Kidney (tissue), 14 donors: ENCODE measurements around the gene RAF1. TPM values are rescaled to one million over a fixed set of nuclear protein-coding genes. Genes with fewer than 3 reads are reported as not detected.

Source experiments
- DNase-seq, 5 donors: peaks; one replicate each; pipeline ENCODE4 v3.0.0-alpha.2; 2013 to 2020
- FAIRE-seq: peaks from 2 replicates; lab custom pipeline; 2012; peaks lifted over from hg19 to GRCh38; lab: Jason Lieb, UNC
- H3K27ac ChIP-seq, 2 donors: one replicate each; pipeline ENCODE4 v1.7.0; 2013; ENCODE audit warnings: low read depth in 2 of 2, low read length in 2 of 2, inconsistent platforms in 1 of 2
- H3K27me3 ChIP-seq: one replicate; pipeline ENCODE4 v1.7.1; 2013; ENCODE audit warnings: low read length, inconsistent platforms; ENCODE audit not compliant: control insufficient read depth, insufficient read depth
- H3K36me3 ChIP-seq, 3 donors: one replicate each; pipeline versions ENCODE4 v1.7.0 to v1.7.1; 2013; ENCODE audit warnings: low read length in 3 of 3, control low read depth in 1 of 3, inconsistent platforms in 1 of 3; ENCODE audit not compliant: insufficient read depth in 3 of 3, control insufficient read depth in 2 of 3
- H3K4me1 ChIP-seq, 3 donors: one replicate each; pipeline versions ENCODE4 v1.7.0 to v1.7.1; 2013; ENCODE audit warnings: low read length in 3 of 3, inconsistent platforms in 1 of 3, low read depth in 1 of 3; ENCODE audit not compliant: control insufficient read depth in 2 of 3, insufficient read depth in 2 of 3
- H3K4me3 ChIP-seq, 3 donors: one replicate each; pipeline versions ENCODE4 v1.7.0 to v1.8.1; 2013; ENCODE audit warnings: low read length in 3 of 3, control low read depth in 1 of 3, inconsistent platforms in 1 of 3
- H3K9ac ChIP-seq, 3 donors: one replicate each; pipeline versions ENCODE4 v1.7.0 to v1.7.1; 2013; ENCODE audit warnings: low read length in 3 of 3, control low read depth in 1 of 3, inconsistent platforms in 1 of 3
- H3K9me3 ChIP-seq, 3 donors: one replicate each; pipeline versions ENCODE4 v1.7.0 to v1.7.1; 2013; ENCODE audit warnings: low read length in 3 of 3, control low read depth in 1 of 3, inconsistent platforms in 1 of 3; ENCODE audit not compliant: control insufficient read depth in 2 of 3, insufficient read depth in 1 of 3
- intact Hi-C: fragments of 100-400 bp; cut with DNase I; formaldehyde crosslinking; loops from one replicate; pipeline ENCODE4 v1.11.1; 2022
- polyA plus RNA-seq: library from polyadenylated mRNA; stranded (reverse); fragments of 350-450 nt; fragmentation: Illumina TruSeq; extraction: RNeasy Lipid Tissue Mini Kit (QIAGEN cat#74804); gene quantifications from one replicate; pipeline ENCODE4 v1.2.3, GENCODE V29; 2014; ENCODE audit warnings: low read depth, low replicate concordance; ENCODE audit not compliant: insufficient read depth
- total RNA-seq: library from RNA; stranded (reverse); fragmentation: NEBNext Ultra II Directional; extraction: Animal tissue kit (Norgen Biotek cat#: 25700); gene quantifications from one replicate; pipeline ENCODE4 v1.2.1, GENCODE V29; 2021
- TF ChIP-seq, protein P1 (sequence below): IDR thresholded peaks from 3 replicates; pipeline ENCODE4 v1.5.1; 2012; ENCODE audit warnings: mild to moderate bottlenecking, moderate library complexity, borderline replicate concordance; ENCODE audit not compliant: insufficient read depth; ENCODE audit errors: extremely low read depth
- donor health status: control.
- donor health status: control.
- donor health status: control.
- donor health status: control.
- donor health status: control.
- donor health status: DM: yes; HTN: yes; CAD: no.
- donor health status: Normal renal cell carcinoma (clear cell type).

RAF1 gene
- total and polyA plus RNA-seq, 2 donors from 2014 or later = 53.0 to 79.6 TPM

DNA sequence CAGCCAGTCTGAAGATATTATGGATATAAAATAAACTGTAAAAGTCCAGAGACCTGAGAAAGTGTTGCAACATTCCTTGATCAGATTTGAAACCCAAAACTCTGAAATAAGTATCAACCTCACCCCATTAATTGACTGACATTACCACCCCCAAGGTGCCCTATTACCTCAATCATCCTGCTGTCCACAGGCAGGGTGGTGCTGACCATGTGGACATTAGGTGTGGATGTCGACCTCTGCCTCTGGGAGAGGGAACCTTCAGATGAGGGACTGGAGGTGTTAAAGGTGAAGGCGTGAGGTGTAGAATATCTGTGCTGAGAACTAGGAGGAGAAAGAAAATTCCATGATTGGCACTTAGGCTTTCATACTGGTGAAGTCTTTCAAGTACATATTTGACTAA, 59.9 kb downstream of the RAF1 start:
- Histone ChIP-seq H3K27ac (no peak overlapping the region), H3K9me3 (no peaks in the 10 kb centered on the region), H3K4me3 (no peak overlapping the region), H3K27me3 (no peaks in the 10 kb centered on the region), H3K9ac (no peak overlapping the region), H3K36me3 (peaks cover 14 to 46% (median 32%) of the 10 kb centered on the region in 3 donors), H3K4me1 (no peaks in the 10 kb centered on the region)
- FAIRE-seq = no peak
- no peak for DNase-seq
- TF ChIP-seq, protein P1, sequence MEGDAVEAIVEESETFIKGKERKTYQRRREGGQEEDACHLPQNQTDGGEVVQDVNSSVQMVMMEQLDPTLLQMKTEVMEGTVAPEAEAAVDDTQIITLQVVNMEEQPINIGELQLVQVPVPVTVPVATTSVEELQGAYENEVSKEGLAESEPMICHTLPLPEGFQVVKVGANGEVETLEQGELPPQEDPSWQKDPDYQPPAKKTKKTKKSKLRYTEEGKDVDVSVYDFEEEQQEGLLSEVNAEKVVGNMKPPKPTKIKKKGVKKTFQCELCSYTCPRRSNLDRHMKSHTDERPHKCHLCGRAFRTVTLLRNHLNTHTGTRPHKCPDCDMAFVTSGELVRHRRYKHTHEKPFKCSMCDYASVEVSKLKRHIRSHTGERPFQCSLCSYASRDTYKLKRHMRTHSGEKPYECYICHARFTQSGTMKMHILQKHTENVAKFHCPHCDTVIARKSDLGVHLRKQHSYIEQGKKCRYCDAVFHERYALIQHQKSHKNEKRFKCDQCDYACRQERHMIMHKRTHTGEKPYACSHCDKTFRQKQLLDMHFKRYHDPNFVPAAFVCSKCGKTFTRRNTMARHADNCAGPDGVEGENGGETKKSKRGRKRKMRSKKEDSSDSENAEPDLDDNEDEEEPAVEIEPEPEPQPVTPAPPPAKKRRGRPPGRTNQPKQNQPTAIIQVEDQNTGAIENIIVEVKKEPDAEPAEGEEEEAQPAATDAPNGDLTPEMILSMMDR = no peak
- intact Hi-C loops = no loop called here

DNA sequence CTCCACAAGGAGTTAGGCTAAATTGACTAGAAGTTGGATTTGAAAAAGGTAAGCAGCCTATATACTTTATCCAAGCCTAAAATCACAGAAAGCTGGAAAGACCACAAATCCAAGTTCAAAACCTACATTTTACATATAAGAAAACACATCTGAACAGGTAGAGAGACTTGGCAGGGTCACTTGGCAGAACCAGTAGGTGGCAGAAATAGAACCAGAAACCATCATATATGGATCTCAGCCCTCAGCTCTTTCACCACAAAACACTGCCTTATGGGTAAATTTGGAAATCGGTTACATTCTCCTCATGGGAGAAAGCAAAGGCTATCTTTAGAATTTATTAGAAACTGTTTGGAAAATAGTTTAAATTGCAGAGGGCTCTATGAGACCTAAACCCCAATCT, 62.8 kb downstream of the RAF1 start:
- DNase-seq (no peak), FAIRE-seq (no peak)
- Histone ChIP-seq H3K9me3 (no peaks in the 10 kb centered on the region), H3K4me1 (peaks cover 0 to 3% (median 0%) of the 10 kb centered on the region in 3 donors), H3K27ac (no peak overlapping the region), H3K36me3 (peaks cover 12 to 34% (median 27%) of the 10 kb centered on the region in 3 donors), H3K4me3 (no peak overlapping the region), H3K9ac (no peak overlapping the region), H3K27me3 (no peaks in the 10 kb centered on the region)
- TF ChIP-seq, protein P1 = no peak
- intact Hi-C loops = no loop called here

DNA sequence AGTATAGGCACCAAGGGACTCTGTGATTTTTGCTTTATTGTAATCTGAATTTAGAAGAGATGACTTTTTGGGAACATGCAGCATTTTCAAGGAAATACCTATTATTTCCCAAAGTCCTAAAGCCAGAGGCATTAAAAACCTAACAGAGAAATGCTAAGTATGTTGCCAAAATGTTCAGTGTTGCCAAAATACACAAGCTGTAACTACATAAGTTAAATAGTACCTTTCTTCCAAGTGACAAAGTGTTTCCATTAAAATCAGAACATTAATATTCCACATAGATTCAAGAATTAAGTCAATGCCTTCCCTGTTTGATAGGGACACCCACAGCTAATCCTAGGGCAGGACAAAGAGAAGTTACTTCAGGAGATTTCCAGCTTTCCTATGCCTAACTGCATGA, 65.0 kb downstream of the RAF1 start:
- peaks cover 18 to 38% (median 33%) of the 10 kb centered on the region in 3 donors for H3K36me3 ChIP-seq
- FAIRE-seq = no peak
- peaks cover 0 to 3% (median 0%) of the 10 kb centered on the region in 3 donors for H3K4me1 ChIP-seq

More for the DNA sequence above, 65.0 kb downstream of the RAF1 start:
- H3K9me3 ChIP-seq = no peaks in the 10 kb centered on the region
- H3K4me3 ChIP-seq = no peak overlapping the region
- H3K27ac ChIP-seq = no peak overlapping the region
- no peak for DNase-seq
- intact Hi-C loops = no loop called here
- H3K9ac ChIP-seq = no peak overlapping the region
- H3K27me3 ChIP-seq = no peaks in the 10 kb centered on the region
- TF ChIP-seq, protein P1 = no peak
